Nephron (organoid): ENCODE results near the gene PRPF40A.
A peak's percentile ranks its signal among the peaks of the same experiment; 100 is the strongest.

ENCODE experiments used
- H3K27ac Mint-ChIP-seq, 3 experiments: 2 replicates each; pipeline ENCODE4 v1.8.0; 2020; ENCODE audit warnings: mixed read lengths in 3 of 3, mild to moderate bottlenecking in 2 of 3, moderate library complexity in 1 of 3
- H3K27me3 Mint-ChIP-seq: 2 replicates; pipeline ENCODE4 v1.8.0; 2021; ENCODE audit warnings: low read depth, mild to moderate bottlenecking, moderate library complexity, mixed read lengths
- H3K36me3 Mint-ChIP-seq: 2 replicates; pipeline ENCODE4 v1.8.0; 2020; ENCODE audit warnings: low read depth, mixed read lengths
- H3K4me1 Mint-ChIP-seq: 2 replicates; pipeline ENCODE4 v1.8.0; 2020; ENCODE audit warnings: mixed read lengths
- H3K4me3 Mint-ChIP-seq, 3 experiments: 2 replicates each; pipeline ENCODE4 v1.8.0; 2020; ENCODE audit warnings: mild to moderate bottlenecking in 3 of 3, mixed read lengths in 3 of 3, moderate library complexity in 2 of 3
- H3K9me3 Mint-ChIP-seq: 2 replicates; pipeline ENCODE4 v1.8.0; 2020; ENCODE audit warnings: mixed read lengths
- CTCF ChIP-seq, 3 experiments: fragments of 200-600 bp; sonication (generic); IDR thresholded peaks; one replicate each; pipeline ENCODE4 v1.5.0; 2021; ENCODE audit warnings: antibody characterized with exemption in 3 of 3; ENCODE audit not compliant: unreplicated experiment in 3 of 3

The PRPF40A gene

GRCh38 chr2:152623775-152624174, 93.5 kb downstream of the PRPF40A start:
- H3K27me3 Mint-ChIP-seq, result no peaks in the 10 kb centered on the region
- peaks cover 76% of the 10 kb centered on the region for H3K36me3 Mint-ChIP-seq

GRCh38 chr2:152623076-152623740, 94.1 kb downstream of the PRPF40A start:
- no peaks in the 10 kb centered on the region for H3K9me3 Mint-ChIP-seq
- peak overlapping the region in 2 of 3 experiments; percentile 20 to 87 for H3K27ac Mint-ChIP-seq
- peaks cover 60% of the 10 kb centered on the region for H3K4me1 Mint-ChIP-seq
- no peak for TF ChIP-seq CTCF (IDR thresholded peaks at IDR 0.05; ENCODE audit: unreplicated experiment in 3 of 3)
- no peak overlapping the region for H3K4me3 Mint-ChIP-seq
- H3K36me3 Mint-ChIP-seq, result peaks cover 76% of the 10 kb centered on the region
- no peaks in the 10 kb centered on the region for H3K27me3 Mint-ChIP-seq

More at GRCh38 chr2:152623775-152624174, 93.5 kb downstream of the PRPF40A start:
- H3K9me3 Mint-ChIP-seq, result no peaks in the 10 kb centered on the region
- no peak for TF ChIP-seq CTCF (IDR thresholded peaks at IDR 0.05; ENCODE audit: unreplicated experiment in 3 of 3)
- no peak overlapping the region for H3K4me3 Mint-ChIP-seq
- peaks cover 54% of the 10 kb centered on the region for H3K4me1 Mint-ChIP-seq
- no peak overlapping the region for H3K27ac Mint-ChIP-seq

DNA sequence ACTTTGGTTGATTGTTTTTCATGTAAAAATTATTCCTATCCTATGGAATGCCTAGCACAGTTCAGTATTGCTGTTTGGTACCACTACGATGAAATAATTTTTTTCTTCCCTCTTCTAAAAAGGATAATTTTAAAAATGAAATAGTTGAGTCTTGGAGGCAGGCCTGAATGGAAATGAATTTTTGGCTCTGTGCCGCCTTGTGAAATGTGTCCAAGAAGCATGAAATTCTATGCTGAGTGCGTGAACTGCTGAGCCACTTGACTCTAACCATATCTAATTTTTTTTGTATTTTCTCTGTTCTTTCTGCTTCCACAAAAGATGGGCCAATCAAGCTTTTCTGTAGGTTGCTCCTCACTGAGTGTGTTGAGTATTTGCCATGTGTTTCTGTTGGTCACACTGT, 95.0 kb downstream of the PRPF40A start:
- H3K9me3 Mint-ChIP-seq, result no peaks in the 10 kb centered on the region
- no peaks in the 10 kb centered on the region for H3K27me3 Mint-ChIP-seq
- peaks cover 65% of the 10 kb centered on the region for H3K4me1 Mint-ChIP-seq
- H3K4me3 Mint-ChIP-seq, result no peak overlapping the region
- peak overlapping the region in 2 of 3 experiments; percentile 12 to 87 for H3K27ac Mint-ChIP-seq
- peaks cover 78% of the 10 kb centered on the region for H3K36me3 Mint-ChIP-seq
- TF ChIP-seq CTCF (IDR thresholded peaks at IDR 0.05; ENCODE audit: unreplicated experiment in 3 of 3), result no peak

- Mint-ChIP-seq H3K4me1 (peaks cover 57% of the 10 kb centered on the region), H3K4me3 (no peak overlapping the region), H3K27me3 (no peaks in the 10 kb centered on the region), H3K9me3 (no peaks in the 10 kb centered on the region), H3K36me3 (peaks cover 79% of the 10 kb centered on the region), H3K27ac (peak overlapping the region in 1 of 3 experiments; percentile 87)
- no peak for TF ChIP-seq CTCF (IDR thresholded peaks at IDR 0.05; ENCODE audit: unreplicated experiment in 3 of 3)
Observed at GRCh38 chr2:152620985-152621384, 96.3 kb downstream of the PRPF40A start.

- Mint-ChIP-seq H3K36me3 (peaks cover 80% of the 10 kb centered on the region), H3K4me1 (peaks cover 56% of the 10 kb centered on the region), H3K27me3 (no peaks in the 10 kb centered on the region), H3K27ac (peak overlapping the region in 2 of 3 experiments; percentile 39 to 87), H3K4me3 (no peak overlapping the region), H3K9me3 (no peaks in the 10 kb centered on the region)
- TF ChIP-seq CTCF (IDR thresholded peaks at IDR 0.05; ENCODE audit: unreplicated experiment in 3 of 3), result no peak
Observed at GRCh38 chr2:152620208-152620607, 97.1 kb downstream of the PRPF40A start.

DNA sequence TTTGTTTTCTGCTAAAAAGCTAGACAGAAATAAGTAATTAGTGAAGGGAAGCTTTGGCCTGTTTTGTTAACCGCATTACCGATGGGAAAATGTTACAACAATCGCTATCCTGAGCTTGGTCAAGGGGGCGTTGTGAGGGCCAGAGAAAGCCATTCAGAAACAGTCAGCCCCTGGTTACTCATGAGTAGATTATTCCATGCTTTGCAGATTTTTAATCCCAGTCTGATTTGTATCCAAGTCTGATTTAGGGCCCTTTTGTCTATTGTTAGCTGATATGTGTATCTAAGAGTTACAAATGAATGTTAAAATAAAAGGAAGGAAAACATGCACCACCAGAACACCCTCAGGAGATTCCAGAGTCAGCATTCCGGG, 99.1 kb downstream of the PRPF40A start:
- Mint-ChIP-seq H3K4me3 (no peak overlapping the region), H3K9me3 (no peaks in the 10 kb centered on the region), H3K27ac (peak overlapping the region in 1 of 3 experiments; percentile 35), H3K27me3 (no peaks in the 10 kb centered on the region), H3K4me1 (peaks cover 53% of the 10 kb centered on the region), H3K36me3 (peaks cover 89% of the 10 kb centered on the region)
- no peak for TF ChIP-seq CTCF (IDR thresholded peaks at IDR 0.05; ENCODE audit: unreplicated experiment in 3 of 3)
